ENCODE measurements around the gene SEC14L1. TPM values are rescaled to one million over a fixed set of nuclear protein-coding genes. Genes with fewer than 3 reads are reported as not detected.

SEC14L1 gene
- total RNA-seq, 1 donor from 2014 or later: 44.3 TPM

GRCh38 chr17:77117415-77117814, 23.4 kb upstream of the SEC14L1 start:
- TF ChIP-seq, protein P1, sequence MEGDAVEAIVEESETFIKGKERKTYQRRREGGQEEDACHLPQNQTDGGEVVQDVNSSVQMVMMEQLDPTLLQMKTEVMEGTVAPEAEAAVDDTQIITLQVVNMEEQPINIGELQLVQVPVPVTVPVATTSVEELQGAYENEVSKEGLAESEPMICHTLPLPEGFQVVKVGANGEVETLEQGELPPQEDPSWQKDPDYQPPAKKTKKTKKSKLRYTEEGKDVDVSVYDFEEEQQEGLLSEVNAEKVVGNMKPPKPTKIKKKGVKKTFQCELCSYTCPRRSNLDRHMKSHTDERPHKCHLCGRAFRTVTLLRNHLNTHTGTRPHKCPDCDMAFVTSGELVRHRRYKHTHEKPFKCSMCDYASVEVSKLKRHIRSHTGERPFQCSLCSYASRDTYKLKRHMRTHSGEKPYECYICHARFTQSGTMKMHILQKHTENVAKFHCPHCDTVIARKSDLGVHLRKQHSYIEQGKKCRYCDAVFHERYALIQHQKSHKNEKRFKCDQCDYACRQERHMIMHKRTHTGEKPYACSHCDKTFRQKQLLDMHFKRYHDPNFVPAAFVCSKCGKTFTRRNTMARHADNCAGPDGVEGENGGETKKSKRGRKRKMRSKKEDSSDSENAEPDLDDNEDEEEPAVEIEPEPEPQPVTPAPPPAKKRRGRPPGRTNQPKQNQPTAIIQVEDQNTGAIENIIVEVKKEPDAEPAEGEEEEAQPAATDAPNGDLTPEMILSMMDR (conservative IDR thresholded peaks at IDR 0.05; ENCODE audit: low read depth, low read length): no peak
- no peak for DNase-seq (ENCODE audit: low read depth)
- no peak overlapping the region for H3K4me3 ChIP-seq (ENCODE audit: low read depth, low read length)

- H3K4me3 ChIP-seq (ENCODE audit: low read depth, low read length): no peak overlapping the region
- TF ChIP-seq, protein P1 (conservative IDR thresholded peaks at IDR 0.05; ENCODE audit: low read depth, low read length): no peak
- DNase-seq (ENCODE audit: low read depth): no peak
Observed at GRCh38 chr17:77118251-77118928, 22.4 kb upstream of the SEC14L1 start.

DNA sequence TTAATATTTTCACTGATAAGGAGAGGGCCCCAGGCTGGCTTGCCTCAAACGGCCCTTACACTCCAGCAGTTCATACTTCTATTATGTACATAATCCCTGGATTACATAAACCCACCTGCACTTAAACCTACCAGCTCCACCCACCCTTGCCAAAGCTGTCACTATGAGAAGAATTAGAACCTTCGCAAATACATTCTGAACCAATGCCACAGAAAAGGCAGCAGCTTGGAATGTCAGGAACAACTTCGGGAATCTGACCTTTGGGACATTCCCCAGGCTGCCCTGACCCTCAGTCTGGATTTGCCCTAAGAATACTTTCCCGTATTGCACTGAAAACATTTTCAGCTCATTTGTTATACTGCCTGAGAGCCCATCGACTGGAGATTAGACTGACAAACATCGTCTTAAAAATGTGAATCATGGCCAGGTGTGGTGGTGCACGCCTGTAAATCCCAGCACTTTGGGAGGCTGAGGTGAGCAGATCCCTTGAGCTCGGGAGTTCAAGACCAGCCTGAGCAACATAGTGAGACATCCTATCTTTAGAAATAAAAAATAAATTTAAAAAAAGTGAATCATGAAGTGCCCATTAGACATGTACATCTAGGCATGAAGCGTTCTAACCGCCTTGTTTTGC, 21.0 kb upstream of the SEC14L1 start:
- no peak overlapping the region for H3K4me3 ChIP-seq (ENCODE audit: low read depth, low read length)
- TF ChIP-seq, protein P1 (conservative IDR thresholded peaks at IDR 0.05; ENCODE audit: low read depth, low read length): no peak
- DNase-seq (ENCODE audit: low read depth): no peak

DNA sequence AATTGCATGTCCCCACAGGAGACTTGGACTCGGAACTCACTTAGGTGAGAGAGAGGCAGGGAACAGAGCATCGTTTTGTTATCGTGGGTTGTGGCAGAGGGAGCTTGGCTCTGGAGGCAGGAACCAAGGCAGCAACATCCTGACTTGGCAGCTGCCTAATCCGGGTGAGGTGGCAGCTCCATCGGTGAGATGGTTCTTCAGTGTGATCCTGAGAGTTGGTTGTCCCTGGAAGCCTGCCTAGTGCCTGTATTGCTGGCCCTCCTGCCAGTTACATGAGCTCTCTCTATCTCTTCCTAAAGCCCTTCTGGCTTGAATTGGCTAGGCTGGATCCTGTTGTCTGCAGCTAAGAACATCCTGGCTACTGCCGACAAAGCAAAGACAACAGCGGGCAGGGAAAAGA, 19.9 kb upstream of the SEC14L1 start:
- TF ChIP-seq, protein P1 (conservative IDR thresholded peaks at IDR 0.05; ENCODE audit: low read depth, low read length): no peak
- no peak for DNase-seq (ENCODE audit: low read depth)
- H3K4me3 ChIP-seq (ENCODE audit: low read depth, low read length): no peak overlapping the region

DNA sequence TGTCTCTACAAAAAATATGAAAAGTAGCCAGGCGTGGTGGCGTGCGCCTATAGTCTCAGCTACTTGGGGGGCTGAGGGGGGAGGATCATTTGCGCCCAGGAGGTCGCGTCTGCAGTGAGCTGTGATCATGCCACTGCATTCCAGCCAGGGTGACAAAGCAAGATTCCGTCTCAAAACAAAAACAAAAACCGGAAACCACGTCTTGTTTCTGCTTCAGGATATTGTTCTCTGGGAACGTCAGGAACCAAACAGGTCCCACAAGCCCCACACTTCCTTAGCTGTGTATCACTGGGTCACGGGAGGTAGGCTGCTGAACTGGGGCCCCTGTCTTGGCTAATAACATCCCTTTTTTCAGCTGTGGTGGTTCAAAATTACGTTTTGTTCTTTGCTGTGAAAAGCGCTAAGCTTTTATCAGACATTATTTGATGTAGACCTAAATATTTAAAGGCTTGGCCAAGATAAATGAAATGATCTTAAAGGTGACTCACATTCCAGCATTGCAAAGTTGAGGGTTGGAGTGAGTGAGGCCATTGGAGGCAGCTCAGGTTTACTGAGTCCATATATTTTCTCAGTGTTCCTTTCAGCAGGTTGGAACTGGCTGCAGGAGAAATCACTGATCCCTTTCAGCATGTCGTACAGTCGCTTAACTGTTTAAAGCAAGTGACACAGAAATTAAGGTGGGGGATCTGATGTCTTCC, 16.4 kb upstream of the SEC14L1 start:
- TF ChIP-seq, protein P1 (conservative IDR thresholded peaks at IDR 0.05; ENCODE audit: low read depth, low read length): no peak
- DNase-seq (ENCODE audit: low read depth): peak; percentile 56
- H3K4me3 ChIP-seq (ENCODE audit: low read depth, low read length): no peak overlapping the region

- DNase-seq (ENCODE audit: low read depth): peak; percentile 69
- TF ChIP-seq, protein P1 (conservative IDR thresholded peaks at IDR 0.05; ENCODE audit: low read depth, low read length): no peak
- H3K4me3 ChIP-seq (ENCODE audit: low read depth, low read length): no peak overlapping the region
Observed at GRCh38 chr17:77125432-77125901, 15.3 kb upstream of the SEC14L1 start.
